Gastroesophageal sphincter (tissue), 3 donors: ENCODE data around the gene MED22.

Experiments used
- POLR2A ChIP-seq, 2 donors: fragments of 450-650 bp; IDR thresholded peaks; one replicate each; pipeline ENCODE4 v1.6.1; 2017; ENCODE audit warnings: antibody characterized with exemption in 2 of 2, mild to moderate bottlenecking in 2 of 2, moderate library complexity in 1 of 2
- POLR2AphosphoS5 ChIP-seq: sonication (generic); formaldehyde crosslinking; IDR thresholded peaks from one replicate; pipeline ENCODE4 v1.6.1; 2017; ENCODE audit warnings: antibody characterized with exemption
- TF ChIP-seq, protein P1 (sequence below), 4 experiments: fragments of 200-600 bp in 2 of 4; fragments of 450-650 bp in 2 of 4; sonication (generic) in 1 of 4; IDR thresholded peaks; one replicate each; pipeline ENCODE4 v1.5.1; 2017 to 2019; ENCODE audit warnings: antibody characterized with exemption in 4 of 4, mild to moderate bottlenecking in 2 of 4, moderate library complexity in 2 of 4

DNA sequence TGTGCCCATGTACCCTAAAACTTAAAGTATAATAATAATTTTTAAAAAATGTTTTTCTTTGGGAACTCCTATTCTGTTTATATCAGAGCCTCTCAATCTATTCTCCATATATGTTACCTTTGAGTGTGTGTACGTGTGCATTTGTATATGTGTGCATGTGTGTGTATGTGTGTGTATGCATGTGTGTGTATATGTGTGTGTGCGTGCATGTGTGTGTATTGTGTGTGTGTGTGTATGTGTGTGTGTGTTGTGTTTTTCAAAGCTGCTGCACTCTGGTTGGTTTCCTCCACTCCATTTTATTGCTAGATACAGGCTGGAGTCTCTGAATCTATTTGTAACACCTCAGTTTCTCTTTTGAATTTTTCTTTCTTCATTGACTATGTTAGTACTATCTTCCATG, 31.9 kb downstream of the MED22 start:
- TF ChIP-seq, protein P1, sequence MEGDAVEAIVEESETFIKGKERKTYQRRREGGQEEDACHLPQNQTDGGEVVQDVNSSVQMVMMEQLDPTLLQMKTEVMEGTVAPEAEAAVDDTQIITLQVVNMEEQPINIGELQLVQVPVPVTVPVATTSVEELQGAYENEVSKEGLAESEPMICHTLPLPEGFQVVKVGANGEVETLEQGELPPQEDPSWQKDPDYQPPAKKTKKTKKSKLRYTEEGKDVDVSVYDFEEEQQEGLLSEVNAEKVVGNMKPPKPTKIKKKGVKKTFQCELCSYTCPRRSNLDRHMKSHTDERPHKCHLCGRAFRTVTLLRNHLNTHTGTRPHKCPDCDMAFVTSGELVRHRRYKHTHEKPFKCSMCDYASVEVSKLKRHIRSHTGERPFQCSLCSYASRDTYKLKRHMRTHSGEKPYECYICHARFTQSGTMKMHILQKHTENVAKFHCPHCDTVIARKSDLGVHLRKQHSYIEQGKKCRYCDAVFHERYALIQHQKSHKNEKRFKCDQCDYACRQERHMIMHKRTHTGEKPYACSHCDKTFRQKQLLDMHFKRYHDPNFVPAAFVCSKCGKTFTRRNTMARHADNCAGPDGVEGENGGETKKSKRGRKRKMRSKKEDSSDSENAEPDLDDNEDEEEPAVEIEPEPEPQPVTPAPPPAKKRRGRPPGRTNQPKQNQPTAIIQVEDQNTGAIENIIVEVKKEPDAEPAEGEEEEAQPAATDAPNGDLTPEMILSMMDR (IDR thresholded peaks at IDR 0.05): no peak
- no peak for TF ChIP-seq POLR2A (IDR thresholded peaks at IDR 0.05)
- no peak for TF ChIP-seq POLR2AphosphoS5
